Muscle layer of duodenum (tissue), 2 donors: Measurements from ENCODE around the gene PLP1.

Experiments used
- H3K27ac ChIP-seq: one replicate; pipeline ENCODE4 v1.7.0; 2013; ENCODE audit warnings: mild to moderate bottlenecking, low read length
- H3K27me3 ChIP-seq: one replicate; pipeline ENCODE4 v1.7.0; 2013; ENCODE audit warnings: low read depth, mild to moderate bottlenecking, control low read depth, low read length
- H3K36me3 ChIP-seq, 2 donors: one replicate each; pipeline ENCODE4 v1.7.0; 2013; ENCODE audit warnings: low read length in 2 of 2, control low read depth in 1 of 2, mild to moderate bottlenecking in 1 of 2; ENCODE audit not compliant: insufficient read depth in 2 of 2, control insufficient read depth in 1 of 2
- H3K4me1 ChIP-seq, 2 donors: one replicate each; pipeline ENCODE4 v1.7.0; 2013; ENCODE audit warnings: low read length in 2 of 2, mild to moderate bottlenecking in 2 of 2, control low read depth in 1 of 2, moderate library complexity in 1 of 2; ENCODE audit not compliant: insufficient read depth in 2 of 2, control insufficient read depth in 1 of 2
- H3K4me3 ChIP-seq, 2 donors: one replicate each; pipeline ENCODE4 v1.7.0; 2013; ENCODE audit warnings: low read length in 2 of 2, low read depth in 1 of 2, mild to moderate bottlenecking in 1 of 2
- H3K9me3 ChIP-seq, 2 donors: one replicate each; pipeline ENCODE4 v1.7.0; 2013; ENCODE audit warnings: low read length in 2 of 2, control low read depth in 1 of 2, mild to moderate bottlenecking in 1 of 2; ENCODE audit not compliant: control insufficient read depth in 1 of 2
- donor health status: healthy.

The PLP1 gene, protein sequence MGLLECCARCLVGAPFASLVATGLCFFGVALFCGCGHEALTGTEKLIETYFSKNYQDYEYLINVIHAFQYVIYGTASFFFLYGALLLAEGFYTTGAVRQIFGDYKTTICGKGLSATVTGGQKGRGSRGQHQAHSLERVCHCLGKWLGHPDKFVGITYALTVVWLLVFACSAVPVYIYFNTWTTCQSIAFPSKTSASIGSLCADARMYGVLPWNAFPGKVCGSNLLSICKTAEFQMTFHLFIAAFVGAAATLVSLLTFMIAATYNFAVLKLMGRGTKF

DNA sequence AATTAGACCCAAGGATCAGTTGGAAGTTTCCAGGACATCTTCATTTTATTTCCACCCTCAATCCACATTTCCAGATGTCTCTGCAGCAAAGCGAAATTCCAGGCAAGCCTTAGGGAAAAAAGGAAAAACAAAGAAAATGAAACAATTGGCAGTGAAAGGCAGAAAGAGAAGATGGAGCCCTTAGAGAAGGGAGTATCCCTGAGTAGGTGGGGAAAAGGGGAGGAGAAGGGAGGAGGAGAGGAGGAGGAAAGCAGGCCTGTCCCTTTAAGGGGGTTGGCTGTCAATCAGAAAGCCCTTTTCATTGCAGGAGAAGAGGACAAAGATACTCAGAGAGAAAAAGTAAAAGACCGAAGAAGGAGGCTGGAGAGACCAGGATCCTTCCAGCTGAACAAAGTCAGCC is at the start of gene PLP1:
TSS of gene PLP1 (plus strand) at position 295 of the 400 bp plus-strand sequence. CDS start 156 bp downstream, outside the sequence.
- peaks cover 0 to 10% of the 10 kb centered on the region in 2 donors for H3K4me1 ChIP-seq
- peak within 1 kb of the TSS; percentile 30 to 45 for H3K4me3 ChIP-seq
- H3K27me3 ChIP-seq: no peaks in the 10 kb centered on the region
- no peaks in the 10 kb centered on the region for H3K36me3 ChIP-seq
- H3K27ac ChIP-seq: no peak within 1 kb of the TSS
- no peaks in the 10 kb centered on the region for H3K9me3 ChIP-seq

DNA sequence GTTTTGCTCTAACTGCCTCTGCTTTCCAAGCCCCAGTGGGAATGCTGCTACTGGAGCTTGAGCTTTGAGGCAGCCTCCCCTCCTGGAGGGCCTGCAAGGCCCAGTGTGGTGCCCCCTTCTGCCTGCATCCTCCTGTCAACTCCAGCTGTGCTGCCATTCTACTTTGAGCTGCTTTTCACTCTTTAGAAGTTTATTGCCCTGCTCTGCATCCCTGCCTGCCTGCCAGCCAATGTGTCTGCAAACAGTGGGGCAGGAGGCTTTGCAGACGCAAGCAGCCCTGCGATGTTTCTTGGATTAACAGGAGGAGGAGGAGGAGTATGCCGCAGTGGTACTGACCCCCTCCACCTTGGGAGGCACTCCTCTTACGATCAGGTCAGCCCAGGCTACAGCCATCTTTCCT is 49.5 kb upstream of the PLP1 start:
- no peaks in the 10 kb centered on the region for H3K4me1 ChIP-seq
- H3K27me3 ChIP-seq: no peaks in the 10 kb centered on the region
- H3K4me3 ChIP-seq: no peak overlapping the region
- H3K9me3 ChIP-seq: no peaks in the 10 kb centered on the region
- no peak overlapping the region for H3K27ac ChIP-seq
- no peaks in the 10 kb centered on the region for H3K36me3 ChIP-seq

DNA sequence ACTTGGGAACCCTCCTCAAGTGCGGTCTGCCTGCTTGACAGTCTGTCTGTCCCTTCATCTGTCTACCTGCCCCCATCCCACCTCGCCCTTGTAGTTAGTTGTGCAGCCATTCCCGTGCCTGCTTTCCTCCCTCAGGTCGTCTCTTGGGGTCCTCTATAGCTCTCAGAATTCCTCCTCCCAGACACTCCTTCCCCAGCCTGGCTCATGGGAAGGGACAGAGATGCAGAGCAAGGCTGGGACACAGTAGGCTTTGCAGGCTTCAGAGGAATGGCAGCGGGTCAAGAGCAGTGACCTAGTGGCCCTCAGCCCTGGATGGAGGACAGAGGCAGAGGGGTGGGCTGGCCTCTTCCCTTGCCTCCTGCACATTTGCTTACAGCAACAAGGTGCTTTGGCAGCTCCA is 47.6 kb upstream of the PLP1 start:
- H3K4me1 ChIP-seq: no peaks in the 10 kb centered on the region
- no peaks in the 10 kb centered on the region for H3K36me3 ChIP-seq
- H3K27me3 ChIP-seq: no peaks in the 10 kb centered on the region
- no peak overlapping the region for H3K4me3 ChIP-seq
- no peaks in the 10 kb centered on the region for H3K9me3 ChIP-seq
- no peak overlapping the region for H3K27ac ChIP-seq

DNA sequence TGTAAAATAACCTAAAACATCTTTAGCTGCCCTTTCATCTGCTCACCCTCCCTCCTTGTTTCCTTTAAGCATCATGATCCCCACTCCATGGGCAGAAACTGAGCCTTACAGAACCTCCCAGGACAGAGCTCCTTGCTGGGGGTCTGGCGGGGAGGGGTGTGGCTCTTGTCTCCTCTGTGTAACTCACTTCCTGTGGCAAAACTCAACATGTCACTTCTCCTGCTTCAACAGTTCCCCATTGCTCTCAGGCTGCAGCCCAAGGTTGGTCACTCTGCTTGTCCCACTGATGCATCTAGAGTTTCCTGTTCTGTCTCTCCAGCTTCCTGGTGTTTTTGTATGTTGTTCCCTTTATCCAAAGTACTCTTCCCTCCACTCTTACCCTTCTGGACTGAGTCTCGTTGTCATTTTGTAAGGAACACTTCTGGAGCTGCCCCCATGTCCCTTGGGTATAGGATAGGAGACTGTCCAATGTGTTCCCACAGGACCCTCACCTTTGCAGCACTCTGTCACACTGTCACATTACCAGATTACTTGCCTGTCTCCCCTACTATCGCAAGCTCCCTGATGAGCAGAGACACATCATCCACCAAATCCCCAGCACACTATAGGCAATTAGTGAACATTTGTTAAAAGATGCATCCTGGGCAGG is 46.4 kb upstream of the PLP1 start:
- H3K27me3 ChIP-seq: no peaks in the 10 kb centered on the region
- no peak overlapping the region for H3K27ac ChIP-seq
- H3K4me3 ChIP-seq: no peak overlapping the region
- no peaks in the 10 kb centered on the region for H3K4me1 ChIP-seq
- H3K36me3 ChIP-seq: no peaks in the 10 kb centered on the region
- no peaks in the 10 kb centered on the region for H3K9me3 ChIP-seq

DNA sequence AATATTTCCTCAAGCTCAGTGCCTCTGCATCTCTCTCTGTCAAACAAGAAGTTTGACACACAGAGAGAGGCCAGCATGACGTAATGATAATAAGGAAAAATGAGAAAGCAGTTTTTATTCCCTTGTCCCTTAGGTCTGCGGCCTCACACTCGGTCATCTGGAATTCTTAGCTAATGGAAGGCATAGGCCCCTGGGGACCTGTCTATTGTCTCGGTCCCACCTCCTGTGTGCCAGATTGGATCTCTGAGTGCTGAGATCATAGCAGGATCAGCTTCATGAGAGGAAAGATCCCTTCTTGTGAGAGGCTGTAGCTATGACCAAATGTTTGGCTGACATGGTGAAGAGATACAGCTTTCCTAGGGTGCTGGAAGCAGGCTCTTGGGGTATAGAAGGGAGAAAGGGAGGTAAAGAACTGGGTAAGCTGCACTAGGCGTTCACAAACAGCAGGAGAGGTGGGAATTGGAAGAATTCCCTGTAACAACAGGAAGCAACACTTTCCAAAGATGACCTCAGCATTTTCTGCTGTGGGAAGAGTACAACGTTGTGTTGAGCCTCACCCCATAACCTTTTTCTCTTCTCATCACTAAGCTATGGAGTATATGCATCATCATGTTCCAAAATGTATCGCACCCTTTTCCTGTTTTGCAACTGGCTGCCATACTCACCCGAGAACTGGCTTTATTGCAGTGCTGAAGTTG is 45.7 kb upstream of the PLP1 start:
- Histone ChIP-seq H3K4me1 (no peaks in the 10 kb centered on the region), H3K27me3 (no peaks in the 10 kb centered on the region), H3K4me3 (no peak overlapping the region), H3K36me3 (no peaks in the 10 kb centered on the region), H3K27ac (no peak overlapping the region), H3K9me3 (no peaks in the 10 kb centered on the region)

DNA sequence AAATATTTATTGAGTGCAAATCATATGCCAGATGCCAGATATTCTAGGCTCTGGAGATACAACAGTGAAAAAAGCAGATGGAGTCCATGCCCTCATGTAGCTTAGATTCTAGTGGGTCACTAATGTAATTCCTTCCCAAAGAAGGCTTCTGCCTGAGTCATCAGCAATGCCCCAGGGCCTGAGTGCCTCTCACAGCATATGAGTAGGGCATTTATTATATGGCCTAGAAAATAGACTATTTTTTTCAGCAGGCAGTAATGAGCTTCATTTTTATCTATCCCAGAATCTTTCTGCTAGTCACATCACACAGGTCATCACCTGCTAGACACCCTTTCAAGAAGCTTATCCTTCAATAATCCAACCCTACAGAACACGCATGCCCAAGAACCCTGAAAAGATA is 43.6 kb upstream of the PLP1 start:
- H3K27ac ChIP-seq: no peak overlapping the region
- H3K27me3 ChIP-seq: no peaks in the 10 kb centered on the region

DNA sequence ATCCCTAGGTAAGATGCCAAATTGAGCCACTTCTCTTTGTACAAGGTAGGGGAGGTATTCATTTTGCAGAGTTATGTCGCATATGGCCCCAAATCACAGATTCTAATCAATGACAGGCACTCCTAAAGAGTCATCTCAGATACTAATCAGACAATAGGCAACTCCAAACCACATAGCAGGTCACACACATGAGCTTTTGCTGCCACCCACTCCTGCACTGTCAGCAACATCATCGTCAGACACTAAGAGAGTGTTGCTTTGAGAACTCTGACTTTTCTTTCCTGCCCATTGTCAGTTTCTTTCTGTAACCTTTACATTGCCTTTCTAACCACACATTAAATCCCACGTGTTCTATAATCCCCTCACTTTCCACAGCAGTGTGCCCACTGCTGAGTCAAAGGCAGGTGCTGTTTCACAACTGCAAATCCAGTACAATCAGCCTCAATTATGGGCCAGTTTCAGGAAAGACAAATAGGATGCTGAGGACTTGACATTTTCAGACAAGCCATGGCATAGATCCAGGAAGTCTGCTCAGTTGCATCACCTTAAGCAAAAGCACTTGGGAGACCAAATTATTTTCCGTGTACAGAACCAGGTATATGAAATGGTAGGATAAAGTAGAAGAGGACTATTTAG is 42.4 kb upstream of the PLP1 start:
- H3K27me3 ChIP-seq: no peaks in the 10 kb centered on the region
- H3K36me3 ChIP-seq: no peaks in the 10 kb centered on the region
- no peak overlapping the region for H3K27ac ChIP-seq
- no peaks in the 10 kb centered on the region for H3K4me1 ChIP-seq
- H3K4me3 ChIP-seq: no peak overlapping the region
- H3K9me3 ChIP-seq: no peaks in the 10 kb centered on the region

More for the DNA sequence above, 43.6 kb upstream of the PLP1 start:
- Histone ChIP-seq H3K4me1 (no peaks in the 10 kb centered on the region), H3K9me3 (no peaks in the 10 kb centered on the region), H3K4me3 (no peak overlapping the region), H3K36me3 (no peaks in the 10 kb centered on the region)

DNA sequence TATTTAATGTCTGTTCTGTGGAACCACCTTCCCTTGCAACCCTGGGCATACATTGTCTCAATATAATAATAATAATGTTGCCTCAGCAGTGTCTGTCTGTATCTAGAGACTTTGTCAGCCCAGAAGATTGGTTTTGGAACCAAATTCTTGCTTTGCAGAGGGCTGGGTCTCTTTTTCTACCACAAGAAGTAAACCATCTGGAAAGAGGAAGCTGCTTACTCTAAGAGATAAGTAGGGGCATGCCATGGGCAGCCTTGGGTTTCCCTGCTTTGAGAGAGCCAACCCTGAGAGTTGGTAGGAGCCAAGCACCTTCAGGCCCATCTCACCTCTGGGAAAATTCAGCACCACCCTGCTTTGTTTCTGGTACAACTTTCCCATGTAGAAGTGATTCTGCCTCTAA is 38.9 kb upstream of the PLP1 start:
- Histone ChIP-seq H3K4me1 (no peaks in the 10 kb centered on the region), H3K9me3 (no peaks in the 10 kb centered on the region), H3K27ac (no peak overlapping the region), H3K4me3 (no peak overlapping the region), H3K36me3 (no peaks in the 10 kb centered on the region), H3K27me3 (no peaks in the 10 kb centered on the region)

DNA sequence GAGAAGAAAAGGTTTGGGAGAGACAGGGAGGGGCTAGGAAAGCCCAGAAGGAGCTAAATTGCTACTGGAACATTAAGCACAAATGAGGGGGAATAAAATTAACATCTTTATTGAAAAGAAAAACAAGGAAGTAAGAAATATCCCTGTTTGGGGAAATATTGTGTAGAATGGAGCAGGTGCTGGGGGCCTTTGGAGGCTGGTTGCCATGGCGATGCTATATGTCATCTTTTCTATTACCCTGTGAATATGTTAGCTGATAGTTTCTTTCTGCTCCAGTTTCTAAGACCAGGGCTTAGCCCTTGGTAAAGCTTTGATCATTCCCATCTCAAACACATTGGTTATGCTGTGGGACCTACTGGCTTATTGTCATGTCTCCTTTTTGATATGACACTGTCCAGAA is 37.2 kb upstream of the PLP1 start:
- Histone ChIP-seq H3K27me3 (no peaks in the 10 kb centered on the region), H3K4me3 (no peak overlapping the region), H3K9me3 (no peaks in the 10 kb centered on the region), H3K36me3 (no peaks in the 10 kb centered on the region), H3K4me1 (no peaks in the 10 kb centered on the region), H3K27ac (no peak overlapping the region)

DNA sequence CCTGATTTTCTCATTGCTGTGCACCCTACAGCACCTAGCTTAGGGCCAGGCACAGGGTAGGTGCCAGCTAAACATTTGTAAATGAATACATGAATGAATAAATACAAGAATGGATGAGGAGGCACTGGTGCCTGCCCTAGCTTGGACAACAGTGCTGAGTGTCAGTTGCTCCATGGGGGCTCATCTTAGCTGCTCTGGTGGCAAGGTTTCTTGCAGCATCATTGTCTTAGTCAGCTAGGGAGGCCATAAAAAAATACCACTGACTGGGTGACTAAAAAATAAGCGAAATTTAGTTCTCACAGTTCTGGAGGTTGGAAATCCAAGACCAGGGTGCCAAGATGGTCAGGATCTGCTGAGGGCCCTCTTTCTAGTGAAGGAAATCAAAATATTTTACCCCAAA is 34.8 kb upstream of the PLP1 start:
- Histone ChIP-seq H3K36me3 (no peaks in the 10 kb centered on the region), H3K4me1 (no peaks in the 10 kb centered on the region), H3K27me3 (no peaks in the 10 kb centered on the region), H3K9me3 (no peaks in the 10 kb centered on the region), H3K27ac (no peak overlapping the region), H3K4me3 (no peak overlapping the region)

DNA sequence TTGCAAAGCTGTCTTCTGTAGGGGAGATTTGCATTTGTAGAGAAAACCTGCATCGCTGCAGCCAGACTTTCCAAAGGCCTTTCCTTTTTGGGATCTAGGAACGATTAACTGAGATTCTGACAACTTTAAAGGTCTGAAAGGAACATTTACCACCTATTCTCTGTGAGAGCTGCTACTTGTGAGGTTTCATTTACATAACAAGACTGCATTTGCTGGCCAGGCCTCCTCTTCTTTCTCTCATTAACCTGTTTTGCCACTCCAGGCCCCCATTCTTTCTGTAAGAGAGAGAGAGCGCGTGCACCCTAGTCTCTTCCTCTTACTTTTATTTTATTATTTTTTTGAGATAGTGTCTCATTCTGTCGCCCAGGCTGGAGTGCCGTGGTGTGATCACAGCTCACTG is 34.3 kb upstream of the PLP1 start:
- H3K27me3 ChIP-seq: no peaks in the 10 kb centered on the region
- no peaks in the 10 kb centered on the region for H3K36me3 ChIP-seq
- no peaks in the 10 kb centered on the region for H3K9me3 ChIP-seq
- no peak overlapping the region for H3K27ac ChIP-seq
- no peak overlapping the region for H3K4me3 ChIP-seq
- H3K4me1 ChIP-seq: no peaks in the 10 kb centered on the region
